GM19438 (cell line): ENCODE data around the gene CA4.

Experiments
- ATAC-seq: cut with Tn5 transposase; IDR thresholded peaks from one replicate; pipeline ENCODE4 v1.9.1; 2021; ENCODE audit warnings: low read depth; ENCODE audit not compliant: unreplicated experiment

The CA4 gene

DNA sequence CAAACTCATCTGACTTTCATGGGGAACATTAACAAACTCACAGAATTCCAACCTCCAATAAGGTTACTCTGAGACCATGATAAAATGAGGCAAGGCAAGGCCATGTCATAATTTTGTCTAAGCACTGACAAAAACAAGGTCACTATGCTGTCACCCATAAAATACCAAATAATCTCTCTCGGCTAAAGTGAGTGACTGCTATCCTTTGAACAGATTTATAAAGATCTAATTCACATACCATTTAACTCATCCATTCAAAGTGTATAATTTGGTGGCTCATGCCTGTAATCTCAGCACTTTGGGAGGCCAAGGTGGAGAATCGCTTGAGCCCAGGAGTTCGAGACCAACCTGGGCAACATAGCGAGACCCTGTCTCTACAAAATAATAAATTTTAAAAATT is 20.6 kb upstream of the CA4 start:
- no peak for ATAC-seq

DNA sequence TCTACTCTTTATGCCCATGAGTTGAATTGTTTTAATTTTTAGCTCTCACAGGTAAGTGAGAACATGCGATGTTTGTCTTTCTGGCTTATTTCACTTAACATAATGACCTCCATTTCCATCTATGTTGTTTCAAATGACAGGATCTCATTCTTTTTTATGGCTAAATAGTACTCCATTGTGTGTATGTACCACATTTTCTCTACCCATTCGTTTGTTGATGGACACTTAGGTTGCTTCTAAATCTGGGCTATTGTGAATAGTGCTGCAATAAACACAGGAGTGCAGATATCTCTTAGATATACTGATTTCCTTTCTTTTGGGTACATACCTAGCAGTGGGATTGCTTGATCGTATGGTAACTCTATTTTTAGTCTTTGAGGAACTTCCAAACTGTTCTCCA is 19.3 kb upstream of the CA4 start:
- ATAC-seq: no peak

DNA sequence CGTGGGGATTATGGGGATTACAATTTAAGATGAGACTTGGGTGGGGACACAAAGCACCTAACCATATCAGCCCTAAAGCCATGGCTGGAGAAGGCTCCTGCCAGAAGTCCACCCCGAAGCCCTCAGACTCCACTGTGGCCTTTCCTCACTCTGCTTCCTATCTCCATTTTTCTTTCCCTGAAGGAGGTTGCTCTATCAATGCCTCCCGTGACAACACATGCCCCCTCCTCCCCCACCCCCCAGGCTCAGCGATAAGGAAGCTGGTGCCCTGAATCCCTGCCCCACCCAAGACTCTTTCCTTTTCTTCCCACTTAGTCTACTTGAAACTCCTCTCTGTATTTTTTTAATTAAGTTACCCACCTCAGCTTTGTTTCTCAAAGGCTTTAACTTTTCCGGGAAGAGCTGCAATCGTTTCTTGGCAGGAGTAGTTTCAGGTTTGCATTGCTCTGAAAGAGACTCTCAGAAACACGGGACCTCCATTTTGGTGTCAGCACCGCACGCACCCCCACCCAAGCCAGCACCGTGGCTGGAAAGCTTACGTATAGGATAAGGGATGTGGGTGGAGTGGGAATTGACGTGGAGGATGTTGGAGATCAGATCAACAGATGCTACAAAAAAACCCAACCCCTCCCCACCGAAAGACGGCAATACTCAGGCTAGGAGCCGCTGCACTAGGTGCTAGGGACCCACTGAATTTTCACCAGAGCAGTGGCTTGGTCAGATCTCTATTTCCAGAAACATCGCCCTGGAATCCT is 15.2 kb upstream of the CA4 start:
- ATAC-seq: peak; percentile 13

DNA sequence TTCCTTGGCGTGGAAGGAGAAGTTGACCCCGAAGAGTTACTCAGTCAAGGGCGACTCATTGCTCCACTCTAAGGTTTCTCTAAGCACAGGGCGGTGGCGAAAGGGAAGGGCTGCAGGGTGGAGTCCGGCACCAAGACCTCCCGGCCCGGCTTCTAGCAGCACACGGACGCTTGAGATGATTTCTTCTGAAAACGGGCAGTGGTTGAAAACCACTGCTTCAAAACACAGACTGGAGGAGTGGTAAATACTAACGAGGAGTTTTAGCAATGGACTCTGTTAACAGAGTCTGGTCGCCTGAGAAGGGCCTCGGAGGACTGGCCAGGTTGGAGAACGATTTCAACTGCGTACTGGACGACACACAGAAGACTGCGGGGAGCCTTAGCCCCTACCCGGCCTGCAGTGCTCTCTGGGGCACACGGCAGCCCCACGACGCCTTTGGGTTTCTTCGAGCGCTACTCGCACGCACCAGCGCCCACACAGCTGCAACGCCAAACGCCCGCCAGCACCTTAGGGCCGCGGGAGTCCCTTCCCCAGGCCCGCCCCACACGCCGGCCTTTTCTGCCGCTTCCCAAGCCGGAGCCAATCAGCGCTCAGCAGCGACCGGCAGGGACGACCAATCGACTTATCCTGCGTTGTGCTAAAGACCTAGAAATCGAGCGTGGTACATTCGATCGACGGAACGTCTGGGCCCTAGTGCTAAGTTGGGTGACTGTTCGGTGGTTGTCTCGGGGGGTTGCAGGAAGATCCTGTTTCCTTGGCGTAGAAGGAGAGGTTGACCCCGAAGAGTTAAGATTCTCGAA is 14.4 kb upstream of the CA4 start:
- peak; percentile 89 for ATAC-seq

DNA sequence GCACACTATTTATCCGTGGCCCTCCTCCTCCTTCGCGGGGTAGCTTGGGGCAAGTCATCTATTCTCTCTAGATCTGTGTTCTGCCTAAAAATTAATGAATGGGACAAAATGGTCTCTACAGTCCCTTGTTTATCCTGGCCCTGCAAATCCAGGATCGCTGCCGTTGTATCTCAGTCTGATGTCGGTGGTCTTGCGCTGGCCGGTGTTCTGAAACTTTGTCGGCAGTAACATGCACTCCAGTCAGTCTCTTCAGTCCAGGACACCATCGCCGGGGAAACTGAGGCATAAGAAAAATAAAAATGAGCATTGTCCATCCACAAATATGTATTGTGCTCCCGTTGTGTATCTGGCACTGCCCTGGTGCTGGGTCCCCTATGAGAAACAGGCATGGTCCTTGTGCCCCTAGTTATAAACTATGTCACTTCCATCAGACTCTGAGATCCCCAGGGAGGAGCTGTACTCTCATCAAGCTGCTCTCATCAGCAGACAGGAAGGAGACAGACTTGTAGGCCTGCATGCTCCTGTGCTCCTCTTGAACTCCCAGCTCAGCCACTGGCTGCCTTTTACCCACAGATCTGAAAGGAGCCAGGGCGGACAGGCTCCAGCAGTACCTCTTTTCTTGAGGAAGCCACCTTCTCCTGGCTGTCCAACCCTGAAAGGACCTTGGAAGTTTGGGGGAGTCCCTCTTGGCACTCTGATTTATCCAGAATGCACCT is 13.7 kb upstream of the CA4 start:
- no peak for ATAC-seq

DNA sequence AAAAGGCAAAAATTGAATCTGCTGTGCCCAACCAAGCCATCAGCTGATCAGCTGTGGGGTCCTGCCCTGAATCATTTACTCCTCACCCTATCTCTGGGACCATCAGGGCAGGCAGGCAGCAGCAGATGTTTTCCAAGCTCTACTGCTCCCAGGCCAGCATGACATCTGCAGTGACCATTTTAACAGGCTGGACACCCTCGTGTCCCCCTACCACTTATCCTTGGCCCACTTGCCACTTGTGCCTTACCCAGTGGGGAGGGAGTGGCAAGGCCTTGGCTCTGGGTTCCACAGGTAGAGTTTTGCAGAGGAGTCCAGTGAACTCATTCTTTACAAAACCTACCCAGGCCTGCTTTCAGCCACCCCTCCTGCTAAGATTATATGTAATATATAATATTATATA is 12.0 kb upstream of the CA4 start:
- no peak for ATAC-seq

DNA sequence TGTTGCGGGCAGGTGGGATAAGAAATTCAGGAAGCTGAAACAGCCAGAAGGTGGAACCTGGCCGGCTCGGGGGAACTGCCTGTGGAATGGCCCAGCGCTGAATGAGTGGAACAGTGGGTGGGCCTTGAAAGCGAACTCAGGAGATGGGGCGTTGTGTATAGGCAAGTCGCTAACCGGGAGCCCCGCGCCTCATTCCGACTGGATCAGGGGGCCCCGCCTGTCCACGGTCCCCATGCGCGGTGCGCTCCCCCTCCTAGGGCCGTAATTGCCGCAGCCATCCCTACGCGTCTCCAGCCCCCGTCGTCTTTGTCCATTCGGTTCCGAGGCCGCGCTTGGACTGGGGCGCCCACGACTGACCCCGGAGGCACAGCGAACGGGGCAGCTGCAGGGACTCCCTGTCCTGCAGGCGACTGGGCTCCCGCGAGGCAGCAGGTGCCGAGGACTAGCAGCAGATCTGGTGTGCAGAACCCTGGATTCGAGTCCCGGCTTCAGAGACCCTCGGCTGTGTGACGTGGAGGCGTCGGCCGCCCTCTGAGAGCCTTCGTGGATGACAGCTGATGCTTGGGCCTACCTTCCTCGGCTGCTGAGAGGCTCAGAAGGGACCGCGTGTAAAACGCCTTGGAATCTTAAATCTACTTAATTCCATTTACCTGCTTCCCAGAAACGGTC is 10.9 kb upstream of the CA4 start:
- no peak for ATAC-seq

DNA sequence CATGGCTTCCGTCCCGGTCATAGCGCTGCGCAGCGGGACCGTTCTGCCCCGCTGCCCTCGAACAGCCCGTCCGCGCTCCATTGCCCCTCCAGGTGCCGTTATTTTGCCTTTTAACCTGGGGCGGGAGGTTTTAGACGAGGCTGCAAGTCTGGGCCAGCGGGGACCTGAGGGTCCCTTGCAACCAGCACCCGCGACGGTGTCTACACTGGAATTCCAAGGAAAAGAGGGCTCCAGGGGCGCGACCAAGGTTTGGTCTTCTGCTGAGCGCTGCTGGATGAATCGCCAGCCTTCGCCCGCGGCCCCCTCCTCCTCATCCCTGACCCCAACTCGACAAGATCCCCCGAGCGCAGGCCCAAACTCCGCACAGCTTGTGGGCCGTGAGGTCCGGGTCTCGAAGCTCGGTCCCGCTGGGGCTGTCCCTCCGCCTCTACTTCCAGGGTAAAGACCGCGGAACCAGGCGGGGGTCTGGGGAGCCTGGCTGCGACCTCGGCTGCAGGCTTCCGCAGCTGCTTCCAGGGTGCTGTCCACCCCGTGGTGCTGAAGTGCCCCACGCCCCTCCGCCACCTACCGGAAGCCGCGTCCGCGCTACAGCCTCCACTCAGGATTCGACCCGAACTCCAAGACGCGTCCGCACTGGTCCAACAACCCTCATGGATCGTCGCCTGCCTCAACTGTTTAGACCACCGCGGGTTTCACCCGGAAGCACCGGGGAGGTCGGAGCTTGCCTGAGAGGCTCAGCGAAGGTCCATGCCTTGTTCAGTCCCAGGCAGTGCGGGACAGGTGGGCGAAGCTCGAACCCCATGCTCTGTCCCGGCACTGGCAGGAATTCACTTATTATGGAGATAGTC is 10.1 kb upstream of the CA4 start:
- no peak for ATAC-seq

DNA sequence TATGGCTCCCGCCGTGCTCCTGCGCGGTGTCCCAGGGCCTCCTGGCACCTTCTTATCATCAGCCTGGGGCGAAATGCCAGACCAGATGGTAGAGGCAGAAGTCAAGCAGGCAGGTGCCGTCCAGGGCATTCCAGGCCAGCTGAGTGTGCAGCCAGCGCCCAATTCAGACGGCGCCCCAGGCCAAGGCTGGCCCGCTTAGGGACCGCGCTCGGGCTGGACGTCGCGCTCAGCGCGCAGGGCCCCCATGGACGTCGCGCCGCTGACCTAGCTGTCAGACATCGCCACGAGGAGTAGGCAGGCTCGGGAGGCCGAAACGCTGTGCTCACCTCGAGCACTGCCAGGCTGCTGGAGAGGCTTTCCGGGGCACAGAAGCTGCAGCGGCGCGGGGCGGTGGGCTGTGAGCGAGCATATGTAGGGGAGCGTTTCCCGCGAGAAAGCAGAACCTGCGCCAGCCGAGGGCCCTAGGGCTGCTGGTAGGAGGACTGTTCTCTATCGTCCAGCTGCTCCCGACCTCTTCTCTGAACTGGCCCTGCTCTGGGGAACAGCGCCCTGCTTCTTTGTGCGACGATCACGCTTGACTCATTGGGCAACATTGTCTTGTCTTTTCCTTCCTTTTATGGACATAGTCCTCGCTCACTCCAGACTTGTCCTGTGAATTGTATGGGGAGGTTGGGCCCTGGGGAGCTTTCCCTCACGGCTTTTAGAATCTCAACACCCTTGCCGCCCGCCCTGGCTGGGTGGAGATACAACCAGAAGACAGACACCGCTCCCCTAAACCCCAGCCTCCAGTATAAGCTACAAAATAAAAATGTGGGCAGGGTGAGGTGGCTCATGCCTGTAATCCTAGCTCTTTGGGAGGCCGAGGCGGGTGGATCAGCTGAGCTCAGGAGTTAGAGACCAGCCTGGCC is 8.4 kb upstream of the CA4 start:
- no peak for ATAC-seq

DNA sequence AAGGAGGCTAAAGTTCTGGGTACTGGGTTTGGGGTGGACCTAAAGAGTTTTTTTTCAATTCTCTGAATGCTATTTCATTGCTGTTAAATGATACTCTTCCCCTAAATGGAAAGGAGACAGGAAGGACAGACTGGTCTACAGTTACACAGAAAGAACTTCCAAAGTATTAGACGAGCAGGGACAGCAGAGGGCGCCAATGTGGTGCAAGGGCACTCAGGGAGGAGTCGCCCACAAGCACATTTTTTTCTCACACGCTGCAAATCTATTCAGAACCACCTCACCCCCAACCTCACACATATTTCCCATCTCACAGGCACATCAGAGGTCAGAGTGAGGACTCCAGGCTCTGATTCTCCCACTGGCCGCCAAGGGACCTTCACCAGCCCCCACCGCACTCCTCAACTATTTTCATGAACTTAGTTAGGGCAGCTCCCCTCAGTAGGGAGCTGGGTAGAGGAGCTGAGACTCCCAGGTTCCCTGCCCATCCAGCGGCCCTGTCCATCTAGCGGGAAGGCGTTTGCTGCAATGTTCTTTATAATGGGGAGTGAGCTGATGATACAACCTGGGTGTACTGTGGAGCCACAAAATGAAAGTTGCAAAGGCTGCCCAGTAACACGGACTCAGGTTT is 6.8 kb upstream of the CA4 start:
- ATAC-seq: peak; percentile 48

DNA sequence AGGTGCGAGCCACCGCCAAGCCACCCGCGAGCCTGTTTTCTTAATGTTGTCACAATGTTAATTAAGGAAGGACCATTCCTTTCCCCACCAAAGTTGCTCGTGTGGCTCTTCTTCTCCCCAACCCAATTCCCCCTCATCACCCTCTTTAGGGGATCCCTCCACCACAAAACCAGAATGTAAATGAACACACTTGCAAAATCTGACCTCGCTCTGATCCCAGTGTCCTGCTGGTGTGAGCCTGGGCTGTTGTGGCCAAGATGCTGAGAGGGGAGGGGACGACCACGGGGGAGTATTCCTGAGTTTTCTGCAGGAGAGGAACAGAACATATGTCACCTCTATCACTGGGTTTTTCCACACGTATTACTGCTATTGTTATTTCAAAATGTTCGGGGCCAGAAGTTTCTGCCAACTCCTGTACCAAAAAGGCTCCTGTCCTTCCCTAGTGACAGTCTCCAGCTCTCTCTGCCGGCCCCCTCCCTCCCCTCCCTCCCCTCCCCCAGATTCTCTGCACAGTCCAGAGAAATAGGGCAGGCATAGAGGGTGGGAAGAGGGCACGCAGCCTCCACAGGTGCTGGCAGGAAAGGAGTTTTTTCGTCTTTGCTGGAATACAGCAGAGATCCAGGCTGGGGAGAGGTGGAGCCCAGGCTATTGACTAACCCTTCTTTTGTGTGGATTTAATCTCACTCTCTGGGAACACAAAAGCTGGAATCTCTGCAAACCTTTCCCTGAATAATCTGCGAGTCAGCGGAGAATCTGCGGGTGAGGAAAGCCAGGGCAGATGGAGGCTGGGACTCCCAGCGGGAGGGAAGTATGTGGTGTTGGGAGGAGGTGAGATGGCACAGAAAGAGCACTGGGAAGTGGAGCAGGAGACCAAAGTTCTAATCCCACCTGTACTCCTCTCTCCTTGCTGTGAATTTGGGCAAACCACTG is 4.5 kb upstream of the CA4 start:
- no peak for ATAC-seq

DNA sequence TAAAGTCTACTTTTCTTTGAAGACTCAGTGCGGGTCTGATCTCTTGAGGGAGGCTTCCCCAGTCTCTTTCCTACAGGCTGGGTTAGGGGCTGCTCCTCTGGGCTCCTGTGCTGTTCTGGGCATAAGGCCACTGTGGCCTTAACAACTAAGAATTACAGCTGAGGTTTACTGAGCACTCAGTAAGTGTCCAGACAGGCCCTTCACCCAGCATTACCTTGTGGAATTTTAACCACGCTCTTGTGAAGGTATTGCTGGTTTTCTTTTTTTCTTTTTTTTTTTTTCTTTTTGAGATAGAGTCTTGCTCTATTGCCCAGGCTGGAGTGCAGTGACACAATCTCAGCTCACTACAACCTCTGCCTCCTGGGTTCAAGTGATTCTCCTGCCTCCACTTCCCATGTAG is 3.6 kb upstream of the CA4 start:
- ATAC-seq: no peak

DNA sequence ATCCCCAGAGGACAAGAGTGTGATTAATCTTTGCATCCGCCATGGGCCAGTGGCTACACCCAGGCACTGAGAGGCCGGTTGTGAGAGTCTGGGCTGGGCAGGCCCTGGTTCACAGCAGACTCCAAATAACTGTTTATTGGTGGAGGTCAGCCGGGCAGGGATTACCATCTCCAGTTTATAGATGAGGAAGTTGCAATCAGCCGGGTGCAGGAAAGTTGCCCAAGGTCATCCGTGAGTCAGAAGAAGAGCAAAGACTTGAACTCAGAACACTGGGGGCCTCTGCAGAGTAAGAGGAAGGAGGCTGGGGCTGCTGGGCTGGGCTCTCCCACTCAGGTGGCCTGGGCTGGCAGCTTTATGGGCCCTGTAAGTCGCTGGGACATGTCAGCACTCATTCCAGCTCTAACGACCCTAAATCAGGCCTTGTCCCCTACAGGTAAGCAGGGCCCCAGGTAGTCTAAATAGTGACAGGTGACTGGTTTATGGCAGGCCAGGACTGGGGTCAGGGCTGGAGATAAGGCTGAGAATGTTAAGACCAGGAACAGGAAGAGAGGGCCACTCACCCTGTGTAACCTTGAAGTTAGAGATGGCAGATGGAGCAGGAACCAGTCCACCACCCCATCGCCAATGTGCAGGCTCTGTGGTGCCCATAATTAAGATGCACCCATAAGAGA is 2.1 kb upstream of the CA4 start:
- no peak for ATAC-seq

DNA sequence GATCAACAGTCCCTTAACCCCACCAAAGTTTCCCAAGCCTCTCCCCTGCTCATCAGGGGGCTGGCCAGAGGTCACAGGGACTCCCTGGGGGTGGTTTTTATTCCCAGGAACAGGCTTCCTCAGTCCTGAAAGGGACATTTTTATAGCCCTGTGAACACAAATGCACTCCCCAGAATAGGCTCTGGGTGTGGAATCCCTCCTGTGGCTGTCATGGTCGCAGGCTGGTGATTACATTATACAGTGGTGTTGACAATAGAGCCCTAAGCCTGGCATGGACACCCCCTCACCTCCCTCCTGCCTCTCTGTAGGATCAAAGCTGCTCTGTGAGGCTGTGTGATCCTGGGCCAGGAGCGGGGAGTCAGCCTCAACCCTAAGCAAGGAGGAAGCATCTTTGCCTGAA is 1.4 kb upstream of the CA4 start:
- ATAC-seq: no peak

DNA sequence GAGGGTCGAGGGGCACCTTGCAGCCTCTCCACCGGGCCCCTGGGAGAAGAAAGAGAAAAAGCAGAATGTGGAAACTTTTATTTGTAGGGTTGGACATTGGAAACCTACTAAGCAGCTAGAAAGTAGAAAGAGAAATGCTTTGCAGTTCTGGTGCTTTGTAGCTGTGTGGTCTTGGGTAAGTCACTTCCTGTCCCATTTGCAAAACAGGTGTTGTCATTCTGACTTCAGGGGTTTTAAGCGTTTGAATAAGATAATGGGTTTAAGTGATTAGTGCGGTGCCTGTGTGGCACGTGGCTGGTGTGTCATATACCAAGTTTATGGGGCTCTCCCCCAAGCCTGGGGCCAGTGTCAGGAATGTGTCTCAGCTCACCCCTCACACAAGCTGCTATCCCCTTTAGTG is 1.6 kb downstream of the CA4 start:
- ATAC-seq: peak; percentile 49

DNA sequence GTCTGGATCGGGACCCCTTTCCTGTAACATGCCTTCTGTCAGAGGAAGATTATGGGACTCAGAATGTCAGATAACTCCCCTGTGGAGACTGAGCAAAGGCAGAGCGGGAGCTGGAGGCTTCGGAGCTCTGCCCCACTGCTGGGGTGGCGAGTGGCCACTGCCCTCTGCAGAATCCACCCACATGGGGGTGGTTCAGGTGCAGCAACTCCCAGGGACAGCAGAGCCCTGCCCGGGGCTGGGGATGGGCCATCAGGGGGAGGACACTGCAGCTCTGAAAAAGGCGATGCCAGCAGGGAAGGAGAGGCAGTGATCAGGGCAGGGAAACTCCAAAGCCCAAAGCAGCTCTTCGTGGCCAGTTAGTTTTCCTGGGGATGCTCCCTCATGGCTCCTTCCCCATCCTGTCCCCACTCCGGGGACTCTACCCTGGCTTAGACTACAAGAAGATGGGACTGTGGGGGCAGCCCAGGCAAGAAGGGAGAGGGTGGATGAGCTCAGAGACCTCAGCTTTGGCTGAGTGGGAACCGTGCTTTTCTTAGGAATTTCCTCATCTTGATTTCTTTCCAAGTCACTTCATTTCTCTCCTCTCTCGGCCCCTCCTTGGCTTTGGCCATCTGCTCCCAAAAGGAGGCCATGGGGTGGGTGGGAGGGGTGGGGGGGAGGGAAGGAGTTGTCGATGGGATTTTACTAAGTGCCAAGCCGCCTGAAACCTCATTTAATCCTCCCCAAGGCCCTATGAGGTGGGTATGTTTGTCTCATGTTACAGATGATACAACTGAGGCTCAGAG is 4.0 kb downstream of the CA4 start:
- ATAC-seq: no peak
